22Rv1 (cell line): ENCODE results near the gene UBA1.

Source experiments
- ZFX ChIP-seq: fragments of 450-650 bp; IDR thresholded peaks from 2 replicates; pipeline ENCODE4 v1.6.1; 2017; ENCODE audit warnings: antibody characterized with exemption, borderline replicate concordance
- TF ChIP-seq, protein P1 (sequence below): fragments of 450-650 bp; IDR thresholded peaks from 2 replicates; pipeline ENCODE4 v1.5.1; 2017; ENCODE audit warnings: mild to moderate bottlenecking

DNA sequence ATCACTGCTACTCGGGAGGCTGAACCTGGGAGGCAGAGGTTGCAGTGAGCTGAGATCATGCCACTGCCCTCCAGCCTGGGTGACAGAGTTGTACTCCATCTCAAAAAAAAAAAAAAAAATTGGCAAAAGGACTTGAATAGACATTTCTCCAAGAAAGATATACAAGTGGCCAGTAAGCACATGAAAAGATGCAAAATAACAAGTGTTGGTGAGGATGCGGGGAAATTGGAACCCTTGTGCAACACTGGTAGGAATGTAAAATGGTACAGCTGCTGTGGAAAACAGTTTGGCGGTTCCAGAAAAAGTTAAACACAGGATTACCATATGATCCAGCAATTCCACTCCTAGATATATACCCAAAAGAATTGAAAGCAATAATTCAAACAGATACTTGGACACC lies 29.2 kb upstream of the UBA1 start:
- TF ChIP-seq, protein P1, sequence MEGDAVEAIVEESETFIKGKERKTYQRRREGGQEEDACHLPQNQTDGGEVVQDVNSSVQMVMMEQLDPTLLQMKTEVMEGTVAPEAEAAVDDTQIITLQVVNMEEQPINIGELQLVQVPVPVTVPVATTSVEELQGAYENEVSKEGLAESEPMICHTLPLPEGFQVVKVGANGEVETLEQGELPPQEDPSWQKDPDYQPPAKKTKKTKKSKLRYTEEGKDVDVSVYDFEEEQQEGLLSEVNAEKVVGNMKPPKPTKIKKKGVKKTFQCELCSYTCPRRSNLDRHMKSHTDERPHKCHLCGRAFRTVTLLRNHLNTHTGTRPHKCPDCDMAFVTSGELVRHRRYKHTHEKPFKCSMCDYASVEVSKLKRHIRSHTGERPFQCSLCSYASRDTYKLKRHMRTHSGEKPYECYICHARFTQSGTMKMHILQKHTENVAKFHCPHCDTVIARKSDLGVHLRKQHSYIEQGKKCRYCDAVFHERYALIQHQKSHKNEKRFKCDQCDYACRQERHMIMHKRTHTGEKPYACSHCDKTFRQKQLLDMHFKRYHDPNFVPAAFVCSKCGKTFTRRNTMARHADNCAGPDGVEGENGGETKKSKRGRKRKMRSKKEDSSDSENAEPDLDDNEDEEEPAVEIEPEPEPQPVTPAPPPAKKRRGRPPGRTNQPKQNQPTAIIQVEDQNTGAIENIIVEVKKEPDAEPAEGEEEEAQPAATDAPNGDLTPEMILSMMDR, result no peak
- no peak for TF ChIP-seq ZFX
